HepG2 (cell line): Measurements from ENCODE around the gene RNASE8. TPM values are rescaled to one million over a fixed set of nuclear protein-coding genes. Genes with fewer than 3 reads are reported as not detected.
A peak's percentile ranks its signal among the peaks of the same experiment; 100 is the strongest.

Experiments
- ARNT2 ChIP-seq: sonication (generic); formaldehyde crosslinking; IDR thresholded peaks from 2 replicates; pipeline ENCODE4 v1.8.0; 2022; ENCODE audit warnings: mild to moderate bottlenecking, low read depth, missing genetic modification reagents, moderate library complexity
- ATF1 ChIP-seq: IDR thresholded peaks from 2 replicates; pipeline ENCODE4 v1.6.1; 2016; ENCODE audit warnings: mild to moderate bottlenecking, control low read depth
- BRCA1 ChIP-seq: sonication (generic); formaldehyde crosslinking; IDR thresholded peaks from 2 replicates; pipeline ENCODE4 v1.4.0; 2020; ENCODE audit warnings: missing genetic modification reagents
- CCDC6 ChIP-seq: sonication (generic); formaldehyde crosslinking; IDR thresholded peaks from 2 replicates; pipeline ENCODE4 v1.8.1; 2022; ENCODE audit warnings: mild to moderate bottlenecking, missing genetic modification reagents, moderate library complexity
- FIP1L1 ChIP-seq: fragments of 200-400 bp; formaldehyde crosslinking; IDR thresholded peaks from 2 replicates; pipeline ENCODE4 v1.6.1; 2018; ENCODE audit warnings: low read depth, mild to moderate bottlenecking, low read length, moderate library complexity, borderline replicate concordance; ENCODE audit not compliant: insufficient read depth
- FOXC1 ChIP-seq: sonication (generic); formaldehyde crosslinking; IDR thresholded peaks from 2 replicates; pipeline ENCODE4 v1.8.0; 2022; ENCODE audit warnings: mild to moderate bottlenecking, missing genetic modification reagents, borderline replicate concordance
- GTF2F1 ChIP-seq: fragments of 150-350 bp; IDR thresholded peaks from 2 replicates; pipeline ENCODE4 v1.6.1; 2014; ENCODE audit warnings: low read length
- KLF16 ChIP-seq, 2 experiments: sonication (generic) in 1 of 2; formaldehyde crosslinking in 1 of 2; IDR thresholded peaks; 2 replicates each; pipeline versions ENCODE4 v1.6.1 to v1.8.0; 2016 to 2023; ENCODE audit warnings: missing genetic modification reagents in 2 of 2, missing compliant biosample characterization in 1 of 2
- MTF1 ChIP-seq: sonication (generic); formaldehyde crosslinking; IDR thresholded peaks from 2 replicates; pipeline ENCODE4 v1.5.0; 2020; ENCODE audit warnings: missing genetic modification reagents
- MTF2 ChIP-seq: sonication (generic); formaldehyde crosslinking; IDR thresholded peaks from 2 replicates; pipeline ENCODE4 v1.5.0; 2020; ENCODE audit warnings: missing genetic modification reagents, borderline replicate concordance
- NCOA2 ChIP-seq: sonication (generic); formaldehyde crosslinking; IDR thresholded peaks from 2 replicates; pipeline ENCODE4 v1.8.0; 2022; ENCODE audit warnings: inconsistent platforms
- PHF21A ChIP-seq: sonication (generic); formaldehyde crosslinking; IDR thresholded peaks from 2 replicates; pipeline ENCODE4 v1.5.0; 2020; ENCODE audit warnings: mild to moderate bottlenecking, missing genetic modification reagents
- SAP130 ChIP-seq: IDR thresholded peaks from 2 replicates; pipeline ENCODE4 v1.6.1; 2016; ENCODE audit warnings: low read depth
- SOX5 ChIP-seq: IDR thresholded peaks from 2 replicates; pipeline ENCODE4 v1.6.1; 2016; ENCODE audit warnings: borderline replicate concordance
- TARDBP ChIP-seq: sonication (generic); formaldehyde crosslinking; IDR thresholded peaks from 2 replicates; pipeline ENCODE4 v1.8.0; 2022; ENCODE audit warnings: mild to moderate bottlenecking, missing genetic modification reagents
- XBP1 ChIP-seq: sonication (generic); formaldehyde crosslinking; IDR thresholded peaks from 2 replicates; pipeline ENCODE4 v1.5.0; 2020; ENCODE audit warnings: missing genetic modification reagents
- ZNF510 ChIP-seq: sonication (generic); formaldehyde crosslinking; IDR thresholded peaks from 2 replicates; pipeline ENCODE4 v1.4.0; 2020; ENCODE audit warnings: low read depth, mild to moderate bottlenecking, missing genetic modification reagents
- ZNF598 ChIP-seq: sonication (generic); formaldehyde crosslinking; IDR thresholded peaks from 2 replicates; pipeline ENCODE4 v1.5.1; 2020; ENCODE audit warnings: mild to moderate bottlenecking, missing genetic modification reagents, borderline replicate concordance
- ZNF850 ChIP-seq: sonication (generic); formaldehyde crosslinking; conservative IDR thresholded peaks from 2 replicates; pipeline ENCODE4 v1.9.0; 2021; ENCODE audit warnings: mild to moderate bottlenecking, missing genetic modification reagents
- polyA plus RNA-seq, 8 experiments: library from polyadenylated mRNA; depleted of rRNA in 3 of 8; stranded (reverse) in 7 of 8; unstranded in 1 of 8; fragments of >200 nt; fragmentation: Illumina TruSeq in 4 of 8; extraction: Trizol in 4 of 8; gene quantifications; 2 replicates each; pipeline versions ENCODE4 v1.2.1 to v1.2.3, GENCODE V29; 2011 to 2016; ENCODE audit warnings: low read depth in 4 of 8, missing spikeins in 1 of 8, mixed read lengths in 1 of 8; ENCODE audit not compliant: insufficient read depth in 1 of 8
- total RNA-seq, 5 experiments: library from RNA; depleted of rRNA; stranded (reverse); fragments of >200 nt; fragmentation: Illumina TruSeq; extraction: Trizol; gene quantifications; 2 replicates each; pipeline ENCODE4 v1.2.3, GENCODE V29; 2016; ENCODE audit warnings: low read depth in 1 of 5
- TF ChIP-seq, protein P1 (sequence below): sonication (generic); formaldehyde crosslinking; IDR thresholded peaks from 2 replicates; pipeline ENCODE4 v1.5.0; 2020; ENCODE audit warnings: mild to moderate bottlenecking, missing genetic modification reagents, borderline replicate concordance
- TF ChIP-seq, protein P2 (sequence below): sonication (generic); formaldehyde crosslinking; IDR thresholded peaks from 2 replicates; pipeline ENCODE4 v1.5.0; 2020; ENCODE audit warnings: missing genetic modification reagents
- TF ChIP-seq, protein P3 (sequence below): sonication (generic); formaldehyde crosslinking; IDR thresholded peaks from 2 replicates; pipeline ENCODE4 v1.4.0; 2020; ENCODE audit warnings: missing genetic modification reagents

Gene RNASE8
- total and polyA plus RNA-seq, 2 of the 13 experiments (the other 11 are each of a cell fraction or from before 2014, with no cell fraction given): not detected

DNA sequence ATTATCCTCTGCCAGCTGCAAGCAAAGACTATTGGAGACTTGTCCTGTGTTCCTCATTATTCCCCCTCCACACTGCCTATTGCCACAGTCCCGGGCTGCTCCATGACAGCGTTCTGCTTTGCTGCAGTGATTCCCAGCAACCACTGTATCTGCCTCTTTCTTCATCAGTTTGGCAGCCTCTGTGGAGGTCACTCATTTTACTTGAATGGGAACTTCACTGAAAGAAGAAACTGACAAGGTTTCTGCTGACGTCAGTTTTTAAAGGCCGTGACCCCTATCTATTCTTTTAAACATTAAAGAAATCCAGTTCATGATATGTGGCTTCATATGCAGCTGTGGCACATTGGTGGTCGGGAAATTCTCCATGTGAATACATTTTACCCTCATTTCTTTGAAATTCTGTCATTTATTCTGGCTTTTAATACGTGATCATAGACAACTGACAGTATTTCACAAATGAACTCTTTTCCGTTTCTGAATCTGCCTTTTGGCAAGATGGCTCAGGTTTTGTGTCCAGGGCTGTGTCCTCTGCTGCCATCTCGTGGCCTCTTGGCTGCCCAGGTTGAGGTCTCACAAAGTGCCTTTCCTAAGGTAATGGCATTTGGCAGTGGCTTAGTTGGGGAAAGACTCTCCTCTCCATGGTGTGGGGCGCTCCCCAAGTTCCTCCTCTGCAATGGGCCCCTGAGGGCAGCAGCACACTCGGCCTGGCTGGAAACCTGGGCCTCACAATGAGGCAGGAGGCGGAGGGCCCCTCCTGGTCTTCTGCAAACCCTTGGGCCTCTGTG is 49.1 kb downstream of the RNASE8 start (continued):
- peak; percentile 67; the same call in 1 of the 2 replicates for TF ChIP-seq FOXC1 (CRISPR knock-in tag)
- TF ChIP-seq CCDC6 (CRISPR knock-in tag): no peak
- TF ChIP-seq ATF1 (CRISPR knock-in tag): no peak
- TF ChIP-seq XBP1 (CRISPR knock-in tag): no peak
- TF ChIP-seq ZNF598: peak; percentile 48; the same call in 1 of the 2 replicates
- no peak; the same call in none of the 2 replicates for TF ChIP-seq NCOA2 (CRISPR knock-in tag)
- TF ChIP-seq KLF16 (CRISPR knock-in tag; IDR thresholded peaks at IDR 0.05): peak in 1 of 2 experiments; percentile 79; a peak in 1 of 4 replicates
- 0 out of 2 replicates have a peak, but pooled peaks have one; percentile 49 for TF ChIP-seq MTF2 (CRISPR knock-in tag)
- TF ChIP-seq GTF2F1: no peak
- TF ChIP-seq, protein P1, sequence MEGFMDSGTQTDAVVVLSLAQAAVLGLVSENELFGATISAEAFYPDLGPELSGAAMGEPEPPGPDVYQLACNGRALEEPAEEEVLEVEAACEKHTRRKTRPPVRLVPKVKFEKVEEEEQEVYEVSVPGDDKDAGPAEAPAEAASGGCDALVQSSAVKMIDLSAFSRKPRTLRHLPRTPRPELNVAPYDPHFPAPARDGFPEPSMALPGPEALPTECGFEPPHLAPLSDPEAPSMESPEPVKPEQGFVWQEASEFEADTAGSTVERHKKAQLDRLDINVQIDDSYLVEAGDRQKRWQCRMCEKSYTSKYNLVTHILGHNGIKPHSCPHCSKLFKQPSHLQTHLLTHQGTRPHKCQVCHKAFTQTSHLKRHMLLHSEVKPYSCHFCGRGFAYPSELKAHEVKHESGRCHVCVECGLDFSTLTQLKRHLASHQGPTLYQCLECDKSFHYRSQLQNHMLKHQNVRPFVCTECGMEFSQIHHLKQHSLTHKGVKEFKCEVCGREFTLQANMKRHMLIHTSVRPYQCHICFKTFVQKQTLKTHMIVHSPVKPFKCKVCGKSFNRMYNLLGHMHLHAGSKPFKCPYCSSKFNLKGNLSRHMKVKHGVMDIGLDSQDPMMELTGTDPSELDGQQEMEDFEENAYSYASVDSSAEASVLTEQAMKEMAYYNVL (CRISPR knock-in tag): no peak; the same call in 1 of the 2 replicates
- no peak; the same call in 1 of the 2 replicates for TF ChIP-seq TARDBP (CRISPR knock-in tag)
- peak; percentile 67; the same call in 1 of the 2 replicates for TF ChIP-seq PHF21A (CRISPR knock-in tag)
- no peak for TF ChIP-seq ZNF510
- TF ChIP-seq SAP130 (CRISPR knock-in tag): peak; percentile 77
- TF ChIP-seq ZNF850: 0 out of 2 replicates have a peak, but pooled peaks have one; percentile 54
- TF ChIP-seq, protein P2, sequence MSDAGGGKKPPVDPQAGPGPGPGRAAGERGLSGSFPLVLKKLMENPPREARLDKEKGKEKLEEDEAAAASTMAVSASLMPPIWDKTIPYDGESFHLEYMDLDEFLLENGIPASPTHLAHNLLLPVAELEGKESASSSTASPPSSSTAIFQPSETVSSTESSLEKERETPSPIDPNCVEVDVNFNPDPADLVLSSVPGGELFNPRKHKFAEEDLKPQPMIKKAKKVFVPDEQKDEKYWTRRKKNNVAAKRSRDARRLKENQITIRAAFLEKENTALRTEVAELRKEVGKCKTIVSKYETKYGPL: no peak
- TF ChIP-seq, protein P3, sequence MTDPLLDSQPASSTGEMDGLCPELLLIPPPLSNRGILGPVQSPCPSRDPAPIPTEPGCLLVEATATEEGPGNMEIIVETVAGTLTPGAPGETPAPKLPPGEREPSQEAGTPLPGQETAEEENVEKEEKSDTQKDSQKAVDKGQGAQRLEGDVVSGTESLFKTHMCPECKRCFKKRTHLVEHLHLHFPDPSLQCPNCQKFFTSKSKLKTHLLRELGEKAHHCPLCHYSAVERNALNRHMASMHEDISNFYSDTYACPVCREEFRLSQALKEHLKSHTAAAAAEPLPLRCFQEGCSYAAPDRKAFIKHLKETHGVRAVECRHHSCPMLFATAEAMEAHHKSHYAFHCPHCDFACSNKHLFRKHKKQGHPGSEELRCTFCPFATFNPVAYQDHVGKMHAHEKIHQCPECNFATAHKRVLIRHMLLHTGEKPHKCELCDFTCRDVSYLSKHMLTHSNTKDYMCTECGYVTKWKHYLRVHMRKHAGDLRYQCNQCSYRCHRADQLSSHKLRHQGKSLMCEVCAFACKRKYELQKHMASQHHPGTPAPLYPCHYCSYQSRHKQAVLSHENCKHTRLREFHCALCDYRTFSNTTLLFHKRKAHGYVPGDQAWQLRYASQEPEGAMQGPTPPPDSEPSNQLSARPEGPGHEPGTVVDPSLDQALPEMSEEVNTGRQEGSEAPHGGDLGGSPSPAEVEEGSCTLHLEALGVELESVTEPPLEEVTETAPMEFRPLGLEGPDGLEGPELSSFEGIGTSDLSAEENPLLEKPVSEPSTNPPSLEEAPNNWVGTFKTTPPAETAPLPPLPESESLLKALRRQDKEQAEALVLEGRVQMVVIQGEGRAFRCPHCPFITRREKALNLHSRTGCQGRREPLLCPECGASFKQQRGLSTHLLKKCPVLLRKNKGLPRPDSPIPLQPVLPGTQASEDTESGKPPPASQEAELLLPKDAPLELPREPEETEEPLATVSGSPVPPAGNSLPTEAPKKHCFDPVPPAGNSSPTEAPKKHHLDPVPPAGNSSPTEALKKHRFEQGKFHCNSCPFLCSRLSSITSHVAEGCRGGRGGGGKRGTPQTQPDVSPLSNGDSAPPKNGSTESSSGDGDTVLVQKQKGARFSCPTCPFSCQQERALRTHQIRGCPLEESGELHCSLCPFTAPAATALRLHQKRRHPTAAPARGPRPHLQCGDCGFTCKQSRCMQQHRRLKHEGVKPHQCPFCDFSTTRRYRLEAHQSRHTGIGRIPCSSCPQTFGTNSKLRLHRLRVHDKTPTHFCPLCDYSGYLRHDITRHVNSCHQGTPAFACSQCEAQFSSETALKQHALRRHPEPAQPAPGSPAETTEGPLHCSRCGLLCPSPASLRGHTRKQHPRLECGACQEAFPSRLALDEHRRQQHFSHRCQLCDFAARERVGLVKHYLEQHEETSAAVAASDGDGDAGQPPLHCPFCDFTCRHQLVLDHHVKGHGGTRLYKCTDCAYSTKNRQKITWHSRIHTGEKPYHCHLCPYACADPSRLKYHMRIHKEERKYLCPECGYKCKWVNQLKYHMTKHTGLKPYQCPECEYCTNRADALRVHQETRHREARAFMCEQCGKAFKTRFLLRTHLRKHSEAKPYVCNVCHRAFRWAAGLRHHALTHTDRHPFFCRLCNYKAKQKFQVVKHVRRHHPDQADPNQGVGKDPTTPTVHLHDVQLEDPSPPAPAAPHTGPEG: peak; percentile 41; the same call in 1 of the 2 replicates
- TF ChIP-seq MTF1 (CRISPR knock-in tag): no peak
- TF ChIP-seq BRCA1 (CRISPR knock-in tag): no peak
- 0 out of 2 replicates have a peak, but pooled peaks have one; percentile 6 for TF ChIP-seq ARNT2 (CRISPR knock-in tag)
- TF ChIP-seq SOX5 (CRISPR knock-in tag): peak; percentile 37
- no peak for TF ChIP-seq FIP1L1
